Panc1 (cell line): ENCODE measurements around the gene KRT15.

Experiments used
- CTCF ChIP-seq: fragments of 450-650 bp; IDR thresholded peaks from 2 replicates; pipeline ENCODE4 v1.5.1; 2017; ENCODE audit warnings: mild to moderate bottlenecking
- SIN3A ChIP-seq: IDR thresholded peaks from 2 replicates; pipeline ENCODE4 v1.6.1; 2012; ENCODE audit warnings: low read depth, mild to moderate bottlenecking, low read length, moderate library complexity, borderline replicate concordance; ENCODE audit not compliant: insufficient read depth

- TF ChIP-seq CTCF (no peak), SIN3A (no peak)
These were observed 41.5 kb downstream of the KRT15 start for GRCh38 chr17:41476866-41477815.
